ENCODE results near the gene DNAH14. TPM values are rescaled to one million over a fixed set of nuclear protein-coding genes. Genes with fewer than 3 reads are reported as not detected.

DNAH14 gene
- total and polyA plus RNA-seq, 7 donors, result 0.07 to 1.8 (median 0.82) TPM; not detected in 2

DNA sequence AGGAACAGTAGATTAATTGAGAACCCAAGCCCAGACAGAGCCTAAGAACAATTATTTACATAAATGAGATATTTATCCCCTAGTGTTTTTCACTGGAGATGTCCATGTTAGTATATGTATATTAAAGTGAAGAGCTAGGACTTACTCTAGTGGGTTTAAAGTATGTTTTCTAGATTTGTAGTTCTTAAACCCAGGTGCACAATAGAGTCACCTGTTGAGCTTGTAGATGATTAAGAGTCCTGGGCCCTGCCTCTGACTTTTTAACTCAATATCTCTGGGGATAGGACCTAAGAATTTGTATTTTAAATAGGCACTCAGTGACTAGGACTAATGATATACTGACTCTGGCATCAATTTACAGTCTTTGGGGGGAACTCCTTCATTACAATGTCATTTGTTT, 112.8 kb downstream of the DNAH14 start:
- TF ChIP-seq, protein P1, sequence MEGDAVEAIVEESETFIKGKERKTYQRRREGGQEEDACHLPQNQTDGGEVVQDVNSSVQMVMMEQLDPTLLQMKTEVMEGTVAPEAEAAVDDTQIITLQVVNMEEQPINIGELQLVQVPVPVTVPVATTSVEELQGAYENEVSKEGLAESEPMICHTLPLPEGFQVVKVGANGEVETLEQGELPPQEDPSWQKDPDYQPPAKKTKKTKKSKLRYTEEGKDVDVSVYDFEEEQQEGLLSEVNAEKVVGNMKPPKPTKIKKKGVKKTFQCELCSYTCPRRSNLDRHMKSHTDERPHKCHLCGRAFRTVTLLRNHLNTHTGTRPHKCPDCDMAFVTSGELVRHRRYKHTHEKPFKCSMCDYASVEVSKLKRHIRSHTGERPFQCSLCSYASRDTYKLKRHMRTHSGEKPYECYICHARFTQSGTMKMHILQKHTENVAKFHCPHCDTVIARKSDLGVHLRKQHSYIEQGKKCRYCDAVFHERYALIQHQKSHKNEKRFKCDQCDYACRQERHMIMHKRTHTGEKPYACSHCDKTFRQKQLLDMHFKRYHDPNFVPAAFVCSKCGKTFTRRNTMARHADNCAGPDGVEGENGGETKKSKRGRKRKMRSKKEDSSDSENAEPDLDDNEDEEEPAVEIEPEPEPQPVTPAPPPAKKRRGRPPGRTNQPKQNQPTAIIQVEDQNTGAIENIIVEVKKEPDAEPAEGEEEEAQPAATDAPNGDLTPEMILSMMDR (IDR thresholded peaks at IDR 0.05), result no peak
- Histone ChIP-seq H3K36me3 (ENCODE audit: insufficient read depth in 1 of 2, low read depth in 1 of 2) (no peaks in the 10 kb centered on the region), H3K4me1 (no peaks in the 10 kb centered on the region), H3K9me3 (no peaks in the 10 kb centered on the region), H3K4me3 (no peak overlapping the region), H3K27me3 (ENCODE audit: insufficient read depth in 3 of 3, low read length in 2 of 3) (no peaks in the 10 kb centered on the region), H3K27ac (no peak overlapping the region)
- ATAC-seq (no peak), DNase-seq (no peak)
- intact Hi-C loops (cut with DNase I), result no loop called here

DNA sequence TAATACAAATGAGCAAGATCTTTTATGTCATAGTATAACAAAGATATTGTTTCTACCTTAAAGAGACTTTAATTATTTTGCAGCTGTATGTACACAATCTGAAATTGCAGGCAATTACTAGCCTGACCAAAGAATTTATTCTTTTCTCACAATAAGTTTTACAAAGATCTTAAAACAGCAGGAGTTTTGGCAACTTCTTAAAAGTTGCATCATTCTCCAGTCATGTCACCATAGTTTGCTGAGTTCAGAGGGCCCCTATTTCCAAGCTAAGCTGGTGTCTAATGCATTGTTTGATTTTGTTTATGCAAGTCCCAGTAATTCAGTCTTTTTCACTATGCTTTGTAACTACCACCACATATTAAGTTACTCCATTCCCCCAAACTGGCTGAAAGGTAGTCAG, 114.8 kb downstream of the DNAH14 start:
- H3K9me3 ChIP-seq, result no peaks in the 10 kb centered on the region
- H3K4me3 ChIP-seq, result no peak overlapping the region
- ATAC-seq (no peak), DNase-seq (no peak)
- no peaks in the 10 kb centered on the region for H3K27me3 ChIP-seq (ENCODE audit: insufficient read depth in 3 of 3, low read length in 2 of 3)
- no peaks in the 10 kb centered on the region for H3K36me3 ChIP-seq (ENCODE audit: insufficient read depth in 1 of 2, low read depth in 1 of 2)
- intact Hi-C loops (cut with DNase I), result no loop called here
- no peak overlapping the region for H3K27ac ChIP-seq
- TF ChIP-seq, protein P1 (IDR thresholded peaks at IDR 0.05), result no peak
- no peaks in the 10 kb centered on the region for H3K4me1 ChIP-seq

DNA sequence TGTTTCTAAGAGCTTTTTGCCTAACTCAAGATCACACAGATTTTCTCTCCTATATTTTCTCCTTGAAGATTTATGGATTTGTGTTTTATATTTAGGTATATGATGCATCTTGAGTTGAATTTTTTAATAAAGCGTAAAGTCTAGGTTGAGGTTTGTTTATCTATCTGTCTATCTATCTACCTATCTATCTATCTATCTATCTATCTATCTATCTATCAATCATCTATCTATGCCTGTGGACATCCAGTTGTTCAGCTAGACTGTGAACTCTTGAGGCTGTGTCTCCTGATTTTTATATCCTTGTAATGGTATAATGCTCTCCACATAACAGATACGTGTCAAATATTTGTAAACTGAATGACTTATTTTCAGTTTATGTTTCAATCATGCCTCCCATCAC, 120.1 kb downstream of the DNAH14 start:
- H3K36me3 ChIP-seq (ENCODE audit: insufficient read depth in 1 of 2, low read depth in 1 of 2), result no peaks in the 10 kb centered on the region
- intact Hi-C loops (cut with DNase I), result no loop called here
- H3K27ac ChIP-seq, result no peak overlapping the region
- no peaks in the 10 kb centered on the region for H3K4me1 ChIP-seq
- no peak for ATAC-seq
- H3K4me3 ChIP-seq, result no peak overlapping the region
- TF ChIP-seq, protein P1 (IDR thresholded peaks at IDR 0.05), result no peak
- no peaks in the 10 kb centered on the region for H3K9me3 ChIP-seq
- H3K27me3 ChIP-seq (ENCODE audit: insufficient read depth in 3 of 3, low read length in 2 of 3), result no peaks in the 10 kb centered on the region
- DNase-seq, result no peak
- WGBS, 3 donors, result 89 to 98% (median 90%) methylated on average over 2 of the region's 2 CpGs

DNA sequence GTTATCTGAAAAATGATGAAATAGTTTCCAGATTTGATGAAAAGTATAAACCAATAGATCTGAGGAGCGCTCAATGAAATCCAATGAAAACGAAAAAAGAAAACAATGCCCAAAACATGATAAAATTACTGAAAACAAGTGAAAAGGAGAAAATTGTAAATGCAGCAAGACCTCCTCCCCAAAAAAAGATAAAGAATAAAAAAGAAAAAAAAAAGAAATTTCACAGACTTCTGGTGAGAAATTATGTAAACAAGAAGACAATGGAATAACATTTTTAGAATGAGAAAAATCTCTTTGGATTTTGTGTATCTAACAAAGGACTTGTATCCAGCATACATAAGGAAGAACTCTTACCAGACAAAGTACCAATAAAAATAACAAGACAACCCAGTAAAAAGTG, 134.2 kb downstream of the DNAH14 start:
- TF ChIP-seq, protein P1 (IDR thresholded peaks at IDR 0.05), result no peak
- Histone ChIP-seq H3K4me3 (no peak overlapping the region), H3K27ac (no peak overlapping the region), H3K9me3 (no peaks in the 10 kb centered on the region), H3K36me3 (ENCODE audit: insufficient read depth in 1 of 2, low read depth in 1 of 2) (no peaks in the 10 kb centered on the region), H3K4me1 (no peaks in the 10 kb centered on the region), H3K27me3 (ENCODE audit: insufficient read depth in 3 of 3, low read length in 2 of 3) (no peaks in the 10 kb centered on the region)
- ATAC-seq (no peak), DNase-seq (no peak)
- 93 to 99% (median 96%) methylated on average over 2 of the region's 2 CpGs for WGBS, 3 donors
- intact Hi-C loops (cut with DNase I), result no loop called here

DNA sequence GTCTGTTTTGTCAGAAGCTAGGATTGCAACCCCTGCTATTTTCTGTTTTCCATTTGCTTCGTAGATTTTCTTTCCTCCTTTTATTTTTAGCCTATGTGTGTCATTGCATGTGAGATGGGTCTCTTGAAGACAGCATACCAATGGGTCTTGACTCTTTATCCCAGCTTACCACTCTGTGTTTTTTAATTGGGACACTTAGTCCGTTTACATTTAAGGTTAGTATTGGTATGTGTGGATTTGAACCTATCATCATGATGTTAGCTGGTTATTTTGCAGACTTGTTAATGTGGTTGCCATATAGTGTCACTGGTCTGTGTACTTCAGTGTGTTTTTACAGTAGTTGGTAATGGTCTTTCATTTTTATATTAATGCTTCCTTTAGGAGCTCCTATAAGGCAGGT, 141.5 kb downstream of the DNAH14 start:
- intact Hi-C loops (cut with DNase I), result no loop called here
- Histone ChIP-seq H3K9me3 (no peaks in the 10 kb centered on the region), H3K27ac (no peak overlapping the region), H3K27me3 (ENCODE audit: insufficient read depth in 3 of 3, low read length in 2 of 3) (no peaks in the 10 kb centered on the region), H3K4me3 (no peak overlapping the region), H3K36me3 (ENCODE audit: insufficient read depth in 1 of 2, low read depth in 1 of 2) (no peaks in the 10 kb centered on the region), H3K4me1 (no peaks in the 10 kb centered on the region)
- DNase-seq, result no peak
- ATAC-seq, result no peak
- WGBS, 3 donors, result 42 to 47% (median 43%) methylated on average over 2 of the region's 2 CpGs
- TF ChIP-seq, protein P1 (IDR thresholded peaks at IDR 0.05), result no peak

Data from psoas muscle (tissue), 8 donors.